Measurements from ENCODE around the gene SPATA2.

The SPATA2 gene

DNA sequence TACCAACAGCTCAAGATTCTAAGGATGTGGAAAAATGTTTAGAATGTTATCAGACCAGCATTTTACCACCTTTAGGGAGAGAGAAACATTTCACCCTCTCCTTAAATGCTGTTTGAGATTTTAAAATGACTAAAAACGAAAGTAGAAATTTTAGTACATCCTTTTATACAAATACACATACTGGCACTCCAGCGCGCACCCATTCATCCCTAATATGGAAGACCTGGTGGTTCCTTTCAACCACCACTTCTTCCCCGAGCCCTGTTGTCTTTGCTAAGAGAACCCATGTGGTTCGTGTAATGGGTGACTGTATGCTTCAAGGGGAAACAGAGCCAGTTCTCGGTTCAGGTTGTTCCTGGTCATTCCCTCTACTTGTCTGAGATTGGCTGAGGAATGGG lies 21.3 kb downstream of the SPATA2 start:
- TF ChIP-seq, protein P1, sequence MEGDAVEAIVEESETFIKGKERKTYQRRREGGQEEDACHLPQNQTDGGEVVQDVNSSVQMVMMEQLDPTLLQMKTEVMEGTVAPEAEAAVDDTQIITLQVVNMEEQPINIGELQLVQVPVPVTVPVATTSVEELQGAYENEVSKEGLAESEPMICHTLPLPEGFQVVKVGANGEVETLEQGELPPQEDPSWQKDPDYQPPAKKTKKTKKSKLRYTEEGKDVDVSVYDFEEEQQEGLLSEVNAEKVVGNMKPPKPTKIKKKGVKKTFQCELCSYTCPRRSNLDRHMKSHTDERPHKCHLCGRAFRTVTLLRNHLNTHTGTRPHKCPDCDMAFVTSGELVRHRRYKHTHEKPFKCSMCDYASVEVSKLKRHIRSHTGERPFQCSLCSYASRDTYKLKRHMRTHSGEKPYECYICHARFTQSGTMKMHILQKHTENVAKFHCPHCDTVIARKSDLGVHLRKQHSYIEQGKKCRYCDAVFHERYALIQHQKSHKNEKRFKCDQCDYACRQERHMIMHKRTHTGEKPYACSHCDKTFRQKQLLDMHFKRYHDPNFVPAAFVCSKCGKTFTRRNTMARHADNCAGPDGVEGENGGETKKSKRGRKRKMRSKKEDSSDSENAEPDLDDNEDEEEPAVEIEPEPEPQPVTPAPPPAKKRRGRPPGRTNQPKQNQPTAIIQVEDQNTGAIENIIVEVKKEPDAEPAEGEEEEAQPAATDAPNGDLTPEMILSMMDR (IDR thresholded peaks at IDR 0.05; ENCODE audit: low read depth, low read length), result no peak
- Histone ChIP-seq H3K27me3 (ENCODE audit: insufficient read depth, low read depth, severe bottlenecking) (no peaks in the 10 kb centered on the region), H3K4me3 (ENCODE audit: low read depth, low read length) (no peak overlapping the region), H3K36me3 (no peaks in the 10 kb centered on the region), H3K27ac (no peak overlapping the region), H3K9me3 (ENCODE audit: severe bottlenecking) (no peaks in the 10 kb centered on the region)
- DNase-seq, result no peak

DNA sequence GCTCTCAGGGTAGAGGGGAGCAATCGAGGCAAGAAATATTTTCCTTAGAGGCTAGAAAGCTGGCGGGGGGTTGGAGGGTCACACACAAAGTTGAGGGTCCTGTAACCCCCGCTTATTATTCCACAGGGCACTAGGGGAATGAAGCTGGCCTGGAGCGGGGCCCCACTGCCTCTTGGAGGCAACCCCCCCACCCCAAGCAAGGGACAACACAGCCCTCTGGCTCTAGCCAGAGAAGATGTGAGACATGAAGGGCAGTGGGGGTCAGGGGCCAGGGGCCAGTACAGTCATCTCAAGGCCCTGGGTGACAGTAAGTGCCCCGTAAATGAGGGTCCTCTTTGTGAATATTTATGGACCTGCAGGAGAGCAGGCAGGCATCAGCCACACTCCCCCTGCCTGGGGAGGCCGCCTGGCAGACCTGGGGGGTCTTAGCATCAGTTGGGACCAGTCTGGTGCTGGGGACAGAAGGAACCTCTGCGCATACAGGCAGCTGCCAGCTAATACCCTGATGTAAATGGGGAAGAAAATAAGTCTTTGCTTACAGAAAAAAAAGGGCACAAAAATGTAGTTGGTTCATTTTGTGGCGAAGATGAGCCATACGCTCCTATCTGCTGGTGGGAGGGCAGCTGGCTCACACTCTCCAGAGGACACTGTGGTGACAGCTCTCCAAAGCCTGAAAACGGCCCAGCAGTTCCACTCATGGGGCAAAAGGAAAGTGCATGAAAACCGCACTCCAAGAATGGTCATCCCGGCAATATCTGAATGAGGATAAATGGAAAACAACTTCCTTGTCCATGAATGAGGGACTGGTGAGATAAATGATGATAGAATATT lies 21.9 kb downstream of the SPATA2 start:
- H3K4me3 ChIP-seq (ENCODE audit: low read depth, low read length), result no peak overlapping the region
- no peak for DNase-seq
- H3K27ac ChIP-seq, result no peak overlapping the region
- TF ChIP-seq, protein P1 (IDR thresholded peaks at IDR 0.05; ENCODE audit: low read depth, low read length), result no peak
- no peaks in the 10 kb centered on the region for H3K9me3 ChIP-seq (ENCODE audit: severe bottlenecking)
- H3K27me3 ChIP-seq (ENCODE audit: insufficient read depth, low read depth, severe bottlenecking), result no peaks in the 10 kb centered on the region
- H3K36me3 ChIP-seq, result no peaks in the 10 kb centered on the region

GRCh38 chr20:49892817-49893216 lies 22.5 kb downstream of the SPATA2 start:
- TF ChIP-seq, protein P1 (IDR thresholded peaks at IDR 0.05; ENCODE audit: low read depth, low read length), result no peak
- H3K9me3 ChIP-seq (ENCODE audit: severe bottlenecking), result no peaks in the 10 kb centered on the region
- no peaks in the 10 kb centered on the region for H3K27me3 ChIP-seq (ENCODE audit: insufficient read depth, low read depth, severe bottlenecking)
- no peak overlapping the region for H3K27ac ChIP-seq
- DNase-seq, result no peak
- H3K4me3 ChIP-seq (ENCODE audit: low read depth, low read length), result no peak overlapping the region
- H3K36me3 ChIP-seq, result no peaks in the 10 kb centered on the region

DNA sequence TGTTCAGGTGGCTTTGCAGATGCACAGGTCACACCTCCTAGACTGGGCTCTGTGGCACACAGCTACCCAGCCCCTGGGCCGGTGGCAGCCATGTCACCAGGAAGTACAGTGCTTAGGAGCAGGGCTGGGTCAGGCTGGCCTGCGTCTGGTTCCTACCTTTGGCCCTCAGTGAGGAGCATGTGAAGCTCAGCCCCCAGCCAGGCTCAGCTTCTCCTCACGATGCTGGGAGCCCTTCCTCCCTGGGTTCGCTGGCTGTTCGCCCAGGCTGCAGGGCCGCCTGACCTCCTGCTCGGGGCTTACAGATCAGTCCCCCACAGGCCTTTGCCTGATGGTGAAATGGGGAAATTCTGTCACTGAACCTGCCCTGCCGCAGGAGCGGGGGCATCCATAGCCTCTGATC lies 23.1 kb downstream of the SPATA2 start:
- no peak for DNase-seq
- no peaks in the 10 kb centered on the region for H3K36me3 ChIP-seq
- H3K27ac ChIP-seq, result no peak overlapping the region
- TF ChIP-seq, protein P1 (IDR thresholded peaks at IDR 0.05; ENCODE audit: low read depth, low read length), result no peak
- no peaks in the 10 kb centered on the region for H3K9me3 ChIP-seq (ENCODE audit: severe bottlenecking)
- no peak overlapping the region for H3K4me3 ChIP-seq (ENCODE audit: low read depth, low read length)
- H3K27me3 ChIP-seq (ENCODE audit: insufficient read depth, low read depth, severe bottlenecking), result no peaks in the 10 kb centered on the region

DNA sequence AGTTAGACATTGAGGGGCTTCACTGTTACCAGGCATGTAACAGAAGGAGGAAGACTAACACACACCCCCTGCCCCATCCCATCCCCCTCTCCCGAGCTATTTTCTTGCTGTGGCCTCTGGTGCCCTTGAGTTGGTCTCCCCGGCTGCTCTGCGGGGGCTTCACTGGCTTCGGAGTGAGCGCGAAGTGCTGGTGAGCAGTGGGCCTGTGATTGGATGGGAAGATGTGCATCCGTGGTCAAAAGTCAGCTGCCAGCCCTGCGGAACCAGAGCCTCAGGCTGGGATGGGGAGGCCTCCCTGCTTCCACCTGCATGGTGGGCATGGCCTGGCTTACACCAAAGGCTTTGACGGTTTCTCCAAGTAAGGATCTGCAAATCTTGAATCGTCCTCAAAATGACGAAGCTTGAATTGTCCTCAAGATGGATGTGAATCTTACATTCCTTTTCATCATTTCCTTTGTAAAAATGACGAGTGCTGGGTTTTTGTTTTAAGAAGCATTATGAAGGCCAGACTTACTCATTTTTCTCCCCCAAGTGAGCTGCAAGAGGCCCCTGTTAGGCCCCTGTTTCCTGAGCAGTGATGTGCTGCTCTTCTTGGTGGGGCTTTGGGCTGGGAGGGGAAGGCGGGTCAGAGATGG lies 23.7 kb downstream of the SPATA2 start:
- no peaks in the 10 kb centered on the region for H3K27me3 ChIP-seq (ENCODE audit: insufficient read depth, low read depth, severe bottlenecking)
- no peak overlapping the region for H3K4me3 ChIP-seq (ENCODE audit: low read depth, low read length)
- no peaks in the 10 kb centered on the region for H3K9me3 ChIP-seq (ENCODE audit: severe bottlenecking)
- no peaks in the 10 kb centered on the region for H3K36me3 ChIP-seq
- TF ChIP-seq, protein P1 (IDR thresholded peaks at IDR 0.05; ENCODE audit: low read depth, low read length), result no peak
- DNase-seq, result no peak
- H3K27ac ChIP-seq, result no peak overlapping the region

Data from WERI-Rb-1 (cell line).